Thyroid gland (tissue), 4 donors: Measurements from ENCODE around the gene PSMD12.

Source experiments
- CTCF ChIP-seq, 6 experiments: fragments of 200-600 bp in 3 of 6; fragments of 450-650 bp in 3 of 6; sonication (generic) in 3 of 6; IDR thresholded peaks; one replicate each; pipeline ENCODE4 v1.5.1; 2016 to 2019; ENCODE audit warnings: antibody characterized with exemption in 6 of 6, mild to moderate bottlenecking in 2 of 6, inconsistent platforms in 1 of 6, moderate library complexity in 1 of 6
- POLR2A ChIP-seq, 2 donors: fragments of 450-650 bp; IDR thresholded peaks; one replicate each; pipeline ENCODE4 v1.6.1; 2017; ENCODE audit warnings: antibody characterized with exemption in 2 of 2, mild to moderate bottlenecking in 2 of 2, moderate library complexity in 1 of 2

GRCh38 chr17:67390646-67391361, 24.4 kb upstream of the PSMD12 start:
- TF ChIP-seq CTCF (IDR thresholded peaks at IDR 0.05): no peak
- no peak for TF ChIP-seq POLR2A (IDR thresholded peaks at IDR 0.05)
